Measurements from ENCODE around the gene RFFL. TPM values are rescaled to one million over a fixed set of nuclear protein-coding genes. Genes with fewer than 3 reads are reported as not detected.

The RFFL gene
- total and polyA plus RNA-seq, 8 donors = 3.6 to 24.4 (median 16.7) TPM

DNA sequence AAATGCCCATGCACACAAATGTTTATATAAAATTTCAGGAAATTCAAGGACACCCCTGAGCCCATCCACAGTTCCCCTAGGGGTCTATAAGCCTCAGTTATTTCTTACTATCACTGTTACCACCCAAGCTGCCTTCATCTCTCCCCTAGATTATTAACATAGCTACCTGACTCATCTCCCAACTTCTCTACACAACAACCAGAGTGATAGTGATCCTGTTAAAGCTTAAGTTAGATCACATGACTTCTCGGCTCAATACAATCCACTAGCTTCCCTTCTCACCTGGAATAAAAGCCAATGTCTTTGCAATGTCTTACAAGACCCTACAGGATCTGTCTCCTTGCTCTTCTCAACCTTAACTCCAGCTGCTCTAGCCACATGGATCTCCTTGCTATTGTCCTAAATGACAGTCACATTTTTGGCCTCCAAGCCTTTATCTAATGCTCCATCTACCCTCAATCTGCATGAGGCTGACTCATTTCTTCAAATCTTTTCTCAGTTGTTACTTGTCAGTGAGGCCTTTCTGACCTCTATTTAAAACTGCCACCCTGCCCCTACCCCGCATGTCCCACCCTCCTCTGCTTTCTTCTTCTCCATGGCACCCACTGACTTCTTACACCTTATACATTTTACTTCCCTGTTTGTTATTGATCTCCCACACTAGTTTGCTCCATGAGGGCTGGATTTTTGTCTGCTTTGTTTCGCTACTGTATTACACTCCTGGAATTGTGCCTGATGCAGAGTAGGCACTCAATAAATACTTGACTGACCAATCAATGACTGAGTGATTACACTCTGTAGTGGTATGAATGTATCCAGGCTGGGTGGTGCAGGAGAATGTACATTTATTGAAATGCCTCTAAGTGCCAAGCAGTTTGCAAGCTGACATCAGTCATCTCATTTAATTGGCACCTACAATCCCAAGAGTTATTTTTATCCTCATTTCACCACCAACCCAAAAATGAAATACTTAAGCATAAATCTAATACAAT is 88.4 kb downstream of the RFFL start:
- Histone ChIP-seq H3K27ac (no peak overlapping the region), H3K4me1 (peaks cover 0 to 3% (median 0%) of the 10 kb centered on the region in 3 donors), H3K9me3 (no peaks in the 10 kb centered on the region), H3K36me3 (no peaks in the 10 kb centered on the region), H3K27me3 (no peaks in the 10 kb centered on the region), H3K4me3 (no peak overlapping the region)
- intact Hi-C loops (cut with DNase I) = no loop called here
- no peak for TF ChIP-seq CTCF (IDR thresholded peaks at IDR 0.05)
- no peak for ATAC-seq
- WGBS, 2 donors = 77 to 81% methylated on average over 3 of the region's 3 CpGs
- FAIRE-seq = no peak
- DNase-seq = no peak

- Histone ChIP-seq H3K27me3 (no peaks in the 10 kb centered on the region), H3K27ac (no peak overlapping the region), H3K4me1 (no peaks in the 10 kb centered on the region), H3K4me3 (no peak overlapping the region), H3K9me3 (no peaks in the 10 kb centered on the region), H3K36me3 (no peaks in the 10 kb centered on the region)
- WGBS, 2 donors = 17 to 25% methylated on average over 2 of the region's 2 CpGs
- no peak for TF ChIP-seq CTCF (IDR thresholded peaks at IDR 0.05)
- no peak for ATAC-seq
- no peak for FAIRE-seq
- intact Hi-C loops (cut with DNase I) = no loop called here
- DNase-seq = no peak
These were observed 89.3 kb downstream of the RFFL start for GRCh38 chr17:34974179-34974578.

- H3K36me3 ChIP-seq = peaks cover 0 to 7% (median 6%) of the 10 kb centered on the region in 3 donors
- H3K27ac ChIP-seq = peak within 1 kb of the TSS; percentile 77 to 93 (median 90)
- intact Hi-C loops (cut with DNase I) = no loop called here
- WGBS, 2 donors = 0 to 1% methylated on average over 65 of the region's 65 CpGs
- H3K4me3 ChIP-seq = peak within 1 kb of the TSS; percentile 63 to 82 (median 70)
- TF ChIP-seq CTCF (IDR thresholded peaks at IDR 0.05) = no peak
- DNase-seq = peak; percentile 86 to 94 (median 92)
- H3K9me3 ChIP-seq = no peaks in the 10 kb centered on the region
- no peak for FAIRE-seq
- ATAC-seq = peak; percentile 97 to 100 (median 98)
- H3K4me1 ChIP-seq = peaks cover 0 to 23% (median 14%) of the 10 kb centered on the region in 3 donors
- no peaks in the 10 kb centered on the region for H3K27me3 ChIP-seq
These were observed 102.2 kb downstream of the RFFL start, which contains the start of the genes CCT6B and ZNF830 for GRCh38 chr17:34961093-34961911. TSS of gene CCT6B (minus strand) at chr17:34961460. CDS start at chr17:34961393, 67 bp downstream. TSS of gene ZNF830 (plus strand) at chr17:34961540. CDS start at chr17:34961567, 27 bp downstream.

- no peaks in the 10 kb centered on the region for H3K27me3 ChIP-seq
- no peaks in the 10 kb centered on the region for H3K9me3 ChIP-seq
- WGBS, 2 donors = 57 to 68% methylated on average over 1 of the region's 1 CpG
- peaks cover 0 to 18% (median 14%) of the 10 kb centered on the region in 3 donors for H3K4me1 ChIP-seq
- no peaks in the 10 kb centered on the region for H3K36me3 ChIP-seq
- TF ChIP-seq CTCF (IDR thresholded peaks at IDR 0.05) = no peak
- H3K27ac ChIP-seq = no peak overlapping the region
- ATAC-seq = no peak
- no peak overlapping the region for H3K4me3 ChIP-seq
- DNase-seq = no peak
- intact Hi-C loops (cut with DNase I) = no loop called here
- no peak for FAIRE-seq
These were observed 105.1 kb downstream of the RFFL start for GRCh38 chr17:34958438-34958837.

Other genes starting within 250 kb of the RFFL start
- 1 to 10 TPM in 5 of 6 donors, under 1 TPM in 1; 0.69 to 4.0 (median 1.3) TPM for gene CCT6B, start 102.2 kb downstream of the RFFL start, total RNA-seq
- 1 to 10 TPM in 1 of 2 donors, under 1 TPM in 1; 0.68 to 2.5 TPM for gene CCT6B, start 102.2 kb downstream of the RFFL start, polyA plus RNA-seq
- 1 to 10 TPM; 3.8 to 9.7 (median 5.7) TPM for gene ZNF830, start 102.2 kb downstream of the RFFL start, total RNA-seq
- 1 to 10 TPM; 4.0 to 9.3 TPM for gene ZNF830, start 102.2 kb downstream of the RFFL start, polyA plus RNA-seq
- 10 to 100 TPM; 14.6 to 22.2 (median 18.8) TPM for gene LIG3, start 83.2 kb downstream of the RFFL start, total RNA-seq
- gene LIG3, start 83.2 kb downstream of the RFFL start, polyA plus RNA-seq = 10 to 100 TPM in 1 of 2 donors, 1 to 10 TPM in 1; 6.4 to 11.6 TPM
- 1 to 10 TPM; 4.4 to 9.4 (median 5.8) TPM for gene RAD51D, start 56.2 kb upstream of the RFFL start, total RNA-seq
- 1 to 10 TPM; 4.3 to 4.9 TPM for gene RAD51D, start 56.2 kb upstream of the RFFL start, polyA plus RNA-seq
- gene FNDC8, start 57.9 kb upstream of the RFFL start, total RNA-seq = not detected
- not detected for gene FNDC8, start 57.9 kb upstream of the RFFL start, polyA plus RNA-seq
- gene NLE1, start 78.6 kb upstream of the RFFL start, total RNA-seq = 10 to 100 TPM; 10.6 to 32.2 (median 16.9) TPM
- 1 to 10 TPM; 6.4 to 7.6 TPM for gene NLE1, start 78.6 kb upstream of the RFFL start, polyA plus RNA-seq
- under 1 TPM in 2 of 6 donors, not detected in 4; 0.04 to 0.06 TPM for gene UNC45B, start 84.1 kb upstream of the RFFL start, total RNA-seq
- gene UNC45B, start 84.1 kb upstream of the RFFL start, polyA plus RNA-seq = under 1 TPM in 1 of 2 donors, not detected in 1; 0.02 TPM
- not detected for gene SLC35G3, start 130.7 kb upstream of the RFFL start, total RNA-seq
- not detected for gene SLC35G3, start 130.7 kb upstream of the RFFL start, polyA plus RNA-seq
- 10 to 100 TPM in 2 of 6 donors, 1 to 10 TPM in 4; 5.7 to 18.8 (median 7.1) TPM for gene SLFN5, start 179.4 kb upstream of the RFFL start, total RNA-seq
- gene SLFN5, start 179.4 kb upstream of the RFFL start, polyA plus RNA-seq = 1 to 10 TPM; 1.9 to 2.0 TPM